AG04449 (cell line): ENCODE data around the gene HSF2BP.
A peak's percentile ranks its signal among the peaks of the same experiment; 100 is the strongest.

Experiments
- CTCF ChIA-PET: fragments of 350-600 bp; formaldehyde crosslinking; extraction: SDS; loops from one replicate; lab custom pipeline; 2021; ENCODE audit warnings: antibody characterized with exemption; lab: Yijun Ruan, JAX
- POLR2A ChIA-PET: fragments of 400-600, 350-600 bp; formaldehyde crosslinking; extraction: SDS; loops from one replicate; lab custom pipeline; 2020; ENCODE audit warnings: antibody characterized with exemption, inconsistent platforms; lab: Yijun Ruan, JAX
- DNase-seq: peaks from one replicate; pipeline ENCODE4 v3.0.0-alpha.2; 2010; ENCODE audit warnings: low read depth, low spot score
- H3K4me3 ChIP-seq: 2 replicates; pipeline ENCODE4 v1.5.1; 2011; ENCODE audit warnings: low read depth, mild to moderate bottlenecking, control low read depth, low read length
- CTCF ChIP-seq: IDR thresholded peaks from one replicate; pipeline ENCODE4 v1.5.1; 2011; ENCODE audit warnings: mild to moderate bottlenecking, moderate library complexity, low read length, control low read depth, inconsistent platforms; ENCODE audit not compliant: insufficient read depth; ENCODE audit errors: missing control alignments

HSF2BP gene

GRCh38 chr21:43593078-43593477 is 66.2 kb downstream of the HSF2BP start:
- CTCF ChIA-PET, result interaction anchor here (0.9 to 1.4 kb wide), 2 partner anchors 8 to 9 kb away, joined by 3 read pairs; no protein-coding TSS in a partner anchor
- no peak for TF ChIP-seq CTCF
- no peak for DNase-seq
- no peak overlapping the region for H3K4me3 ChIP-seq
- POLR2A ChIA-PET, result no interaction called here

GRCh38 chr21:43591571-43591970 is 67.7 kb downstream of the HSF2BP start:
- DNase-seq, result no peak
- CTCF ChIA-PET, result no interaction called here
- POLR2A ChIA-PET, result no interaction called here
- no peak for TF ChIP-seq CTCF
- H3K4me3 ChIP-seq, result no peak overlapping the region

GRCh38 chr21:43590194-43590593 is 69.1 kb downstream of the HSF2BP start:
- DNase-seq, result no peak
- POLR2A ChIA-PET, result no interaction called here
- TF ChIP-seq CTCF, result no peak
- CTCF ChIA-PET, result interaction anchor here (1.2 kb wide), 1 partner anchor 21 kb away, joined by 3 read pairs; no protein-coding TSS in a partner anchor
- no peak overlapping the region for H3K4me3 ChIP-seq

- DNase-seq, result no peak
- H3K4me3 ChIP-seq, result no peak overlapping the region
- CTCF ChIA-PET, result interaction anchor here (1.0 kb wide), 1 partner anchor 10 kb away, joined by 3 read pairs; no protein-coding TSS in a partner anchor
- no peak for TF ChIP-seq CTCF
- POLR2A ChIA-PET, result no interaction called here
Measured at GRCh38 chr21:43588957-43589356, 70.3 kb downstream of the HSF2BP start.

GRCh38 chr21:43585924-43586413 is 73.3 kb downstream of the HSF2BP start:
- TF ChIP-seq CTCF, result no peak
- no peak overlapping the region for H3K4me3 ChIP-seq
- CTCF ChIA-PET, result interaction anchor here (0.7 to 3.1 kb wide), 3 partner anchors 9 to 25 kb away, joined by 7 to 15 read pairs (median 8); no protein-coding TSS in a partner anchor
- peak; percentile 98 for DNase-seq
- POLR2A ChIA-PET, result interaction anchor here (1.1 kb wide), 1 partner anchor 11 kb away, joined by 8 read pairs; no protein-coding TSS in a partner anchor

- no peak overlapping the region for H3K4me3 ChIP-seq
- ChIA-PET POLR2A (interaction anchor here (1.1 kb wide), 1 partner anchor 11 kb away, joined by 8 read pairs; no protein-coding TSS in a partner anchor), CTCF (interaction anchor here (1.9 to 3.1 kb wide), 2 partner anchors 12 to 26 kb away, joined by 7 to 15 read pairs; no protein-coding TSS in a partner anchor)
- no peak for TF ChIP-seq CTCF
- no peak for DNase-seq
Measured at GRCh38 chr21:43585514-43585913, 73.8 kb downstream of the HSF2BP start.
